GM06990 (cell line): ENCODE data around the gene RWDD4.

ENCODE experiments used
- DNase-seq: peaks from one replicate; pipeline ENCODE4 v3.0.0-alpha.2; 2011; ENCODE audit not compliant: insufficient read length; ENCODE audit errors: extremely low read depth
- H3K27me3 ChIP-seq: replicated peaks from 2 replicates; pipeline ENCODE4 v1.6.0; 2011; ENCODE audit warnings: low read length; ENCODE audit not compliant: control insufficient read depth, insufficient read depth
- H3K36me3 ChIP-seq: 2 replicates; pipeline ENCODE4 v1.5.1; 2011; ENCODE audit warnings: low read length; ENCODE audit not compliant: control insufficient read depth, insufficient read depth
- H3K4me3 ChIP-seq: replicated peaks from 2 replicates; pipeline ENCODE4 v1.5.1; 2011; ENCODE audit warnings: low read depth, mild to moderate bottlenecking, control low read depth, low read length
- CTCF ChIP-seq: IDR thresholded peaks from 2 replicates; pipeline ENCODE4 v1.5.1; 2011; ENCODE audit warnings: low read length, control low read depth, mild to moderate bottlenecking, inconsistent platforms; ENCODE audit not compliant: insufficient read depth, poor library complexity, severe bottlenecking

RWDD4 gene

GRCh38 chr4:183610613-183611012 is 48.4 kb downstream of the RWDD4 start:
- H3K4me3 ChIP-seq: no peak overlapping the region
- no peaks in the 10 kb centered on the region for H3K36me3 ChIP-seq
- no peak for DNase-seq
- no peaks in the 10 kb centered on the region; the same call in 1 of the 2 replicates for H3K27me3 ChIP-seq
- TF ChIP-seq CTCF: no peak

- Histone ChIP-seq H3K4me3 (no peak overlapping the region), H3K27me3 (no peaks in the 10 kb centered on the region; the same call in 1 of the 2 replicates), H3K36me3 (no peaks in the 10 kb centered on the region)
- no peak for DNase-seq
- TF ChIP-seq CTCF: no peak
Observed at GRCh38 chr4:183610033-183610432, 49.0 kb downstream of the RWDD4 start.

- no peak for TF ChIP-seq CTCF
- DNase-seq: no peak
- no peak overlapping the region for H3K4me3 ChIP-seq
- no peaks in the 10 kb centered on the region; the same call in 1 of the 2 replicates for H3K27me3 ChIP-seq
- no peaks in the 10 kb centered on the region for H3K36me3 ChIP-seq
Observed at GRCh38 chr4:183609151-183609550, 49.8 kb downstream of the RWDD4 start.

- no peak for TF ChIP-seq CTCF
- Histone ChIP-seq H3K27me3 (no peaks in the 10 kb centered on the region; the same call in 1 of the 2 replicates), H3K36me3 (no peaks in the 10 kb centered on the region), H3K4me3 (no peak overlapping the region)
- no peak for DNase-seq
Observed at GRCh38 chr4:183607894-183608293, 51.1 kb downstream of the RWDD4 start.

GRCh38 chr4:183602557-183603027 is 56.4 kb downstream of the RWDD4 start:
- H3K4me3 ChIP-seq: no peak overlapping the region
- TF ChIP-seq CTCF: peak; percentile 27
- H3K27me3 ChIP-seq: no peaks in the 10 kb centered on the region; the same call in 1 of the 2 replicates
- DNase-seq: no peak
- no peaks in the 10 kb centered on the region for H3K36me3 ChIP-seq

GRCh38 chr4:183601381-183601780 is 57.6 kb downstream of the RWDD4 start:
- no peak for DNase-seq
- Histone ChIP-seq H3K27me3 (no peaks in the 10 kb centered on the region), H3K4me3 (no peak overlapping the region), H3K36me3 (no peaks in the 10 kb centered on the region)
- TF ChIP-seq CTCF: no peak
